Skin epidermis (tissue), 12 donors: ENCODE measurements around the gene PTH1R.

Experiments used
- H3K27ac ChIP-seq, 21 experiments: fragments of 200-600 bp; sonication (generic) in 11 of 21; one replicate each; pipeline ENCODE4 v1.5.0; 2020; ENCODE audit warnings: mild to moderate bottlenecking in 3 of 21, inconsistent platforms in 2 of 21, moderate library complexity in 2 of 21
- H3K4me3 ChIP-seq, 7 experiments: fragments of 200-600 bp; sonication (generic) in 2 of 7; one replicate each; pipeline ENCODE4 v1.5.0; 2020; ENCODE audit warnings: inconsistent platforms in 2 of 7, mild to moderate bottlenecking in 2 of 7, moderate library complexity in 1 of 7

Gene PTH1R

DNA sequence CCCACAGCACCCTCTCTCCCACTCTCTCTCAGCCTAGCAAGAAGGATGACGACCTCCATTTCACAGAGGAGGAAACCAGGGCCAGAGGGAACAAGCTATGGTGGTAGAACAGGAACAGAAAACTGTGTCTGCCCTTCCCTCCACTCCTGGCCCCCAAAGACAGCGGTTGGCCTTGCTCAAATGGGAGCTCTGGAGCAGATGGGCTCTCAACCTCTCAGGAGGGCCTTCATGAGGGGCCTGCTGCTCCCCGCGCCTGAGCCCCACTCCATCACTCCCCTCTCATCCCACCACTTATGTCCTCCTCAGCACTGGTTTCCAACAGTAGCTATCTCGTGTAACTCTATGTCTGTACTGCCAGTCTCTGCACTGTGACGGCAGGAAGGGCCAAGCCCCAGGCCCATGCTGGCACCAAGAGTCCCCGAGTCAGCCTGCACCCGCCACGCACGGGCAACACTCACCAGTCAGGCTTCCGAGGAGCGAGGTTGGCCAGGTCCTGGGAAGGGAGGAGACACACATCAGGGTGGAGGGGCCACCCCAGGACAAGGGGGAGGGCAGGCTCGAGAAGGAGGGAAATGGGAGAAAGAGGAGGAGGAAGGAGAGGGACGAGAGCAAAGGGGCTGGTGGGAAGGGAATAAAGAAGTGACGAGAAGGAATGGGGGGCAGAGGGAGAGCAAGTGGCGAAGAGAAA, 45.5 kb downstream of the PTH1R start:
- Histone ChIP-seq H3K27ac (peak overlapping the region in 2 of 21 experiments; percentile 10 to 71), H3K4me3 (no peak overlapping the region)

DNA sequence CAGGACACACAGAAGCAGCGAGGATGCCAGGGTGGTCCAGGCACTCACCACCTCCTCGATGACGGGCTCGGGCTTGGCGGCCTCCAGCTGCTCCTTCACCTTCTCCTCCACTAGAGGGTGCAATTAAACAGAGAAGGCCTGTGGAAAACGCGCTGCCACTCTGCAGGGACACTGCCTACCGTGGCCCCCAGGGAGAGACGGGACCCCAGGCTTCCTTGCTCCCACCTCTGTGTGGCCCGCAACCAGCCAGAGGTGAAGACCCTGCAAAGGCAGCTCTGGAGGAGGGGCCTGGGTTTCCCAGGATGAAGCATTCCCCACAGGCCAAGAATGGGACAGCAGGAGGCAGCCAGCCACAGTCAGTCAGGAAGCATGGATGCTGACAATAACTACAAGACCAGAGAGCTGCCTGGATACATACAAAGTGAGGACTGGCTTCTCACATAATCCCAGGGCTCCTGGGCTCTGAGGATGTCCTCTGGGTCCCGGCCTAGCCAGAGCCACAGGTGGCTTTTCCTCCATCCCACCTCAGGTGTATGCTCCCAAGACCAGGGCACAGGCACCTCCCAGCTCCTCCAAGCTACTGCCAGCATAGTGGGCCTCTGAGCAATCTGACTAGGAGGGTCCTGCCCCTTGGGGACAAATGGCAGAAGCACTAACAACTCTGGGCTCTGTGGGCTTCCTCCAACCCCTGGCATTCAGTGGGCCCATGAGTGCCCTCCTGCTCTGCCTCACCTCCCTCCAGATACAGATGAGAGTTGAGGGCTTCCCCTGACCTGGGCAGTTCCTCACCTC, 46.2 kb downstream of the PTH1R start:
- Histone ChIP-seq H3K4me3 (no peak overlapping the region), H3K27ac (peak overlapping the region in 6 of 21 experiments; percentile 10 to 71 (median 20))

DNA sequence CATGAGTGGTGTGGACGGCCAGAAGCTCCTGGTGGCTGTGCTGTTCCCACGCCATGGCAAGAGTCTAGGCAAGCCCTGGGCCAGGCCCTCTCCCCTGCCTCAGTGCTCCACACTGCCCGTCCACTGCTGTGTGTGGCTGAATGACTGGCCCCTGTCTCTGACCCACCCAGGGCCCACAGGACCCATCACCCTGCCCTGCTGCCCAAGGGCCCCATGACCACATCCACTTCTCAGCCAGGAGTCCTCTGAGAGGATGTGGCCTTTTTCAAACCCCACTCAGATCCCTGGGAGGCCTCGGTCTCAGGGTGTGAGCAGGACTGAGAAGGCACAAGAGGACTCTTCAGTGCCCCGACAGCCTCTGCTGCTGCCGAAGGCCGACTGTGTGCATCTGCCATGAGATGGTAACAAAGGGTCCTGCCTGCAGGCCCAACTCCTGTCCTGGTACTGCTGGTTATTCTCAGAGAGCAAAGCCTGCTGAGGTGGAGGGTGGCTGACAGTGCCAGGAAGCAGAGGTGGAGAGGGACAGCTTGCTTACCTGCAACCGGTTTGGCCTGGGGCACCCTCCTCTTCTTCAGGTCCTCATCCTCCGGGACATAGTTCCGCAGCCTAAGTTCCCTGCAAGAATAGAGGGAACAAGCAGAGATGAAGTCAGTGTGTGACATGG, 47.5 kb downstream of the PTH1R start:
- peak overlapping the region in 4 of 21 experiments; percentile 16 to 82 (median 75) for H3K27ac ChIP-seq

DNA sequence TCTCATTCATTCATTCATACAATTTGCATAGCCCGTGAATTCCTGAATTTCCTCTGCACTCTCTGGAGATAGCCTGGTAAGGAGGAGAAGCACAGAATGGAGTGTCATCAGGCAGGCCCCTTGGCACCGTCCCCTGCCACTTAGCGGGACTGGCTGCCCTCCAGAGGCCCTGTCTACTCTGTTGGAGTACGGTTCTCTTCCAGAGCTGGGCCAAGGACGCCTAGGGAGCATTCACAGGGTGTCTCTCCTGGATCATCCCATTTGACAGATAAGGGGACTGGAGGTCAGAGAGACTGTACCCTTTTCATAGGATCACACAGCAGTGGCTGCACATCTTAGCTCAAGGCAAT, 48.0 kb downstream of the PTH1R start:
- no peak overlapping the region for H3K4me3 ChIP-seq
- peak overlapping the region in 9 of 21 experiments; percentile 16 to 82 (median 62) for H3K27ac ChIP-seq

More for the DNA sequence above, 47.5 kb downstream of the PTH1R start:
- no peak overlapping the region for H3K4me3 ChIP-seq

DNA sequence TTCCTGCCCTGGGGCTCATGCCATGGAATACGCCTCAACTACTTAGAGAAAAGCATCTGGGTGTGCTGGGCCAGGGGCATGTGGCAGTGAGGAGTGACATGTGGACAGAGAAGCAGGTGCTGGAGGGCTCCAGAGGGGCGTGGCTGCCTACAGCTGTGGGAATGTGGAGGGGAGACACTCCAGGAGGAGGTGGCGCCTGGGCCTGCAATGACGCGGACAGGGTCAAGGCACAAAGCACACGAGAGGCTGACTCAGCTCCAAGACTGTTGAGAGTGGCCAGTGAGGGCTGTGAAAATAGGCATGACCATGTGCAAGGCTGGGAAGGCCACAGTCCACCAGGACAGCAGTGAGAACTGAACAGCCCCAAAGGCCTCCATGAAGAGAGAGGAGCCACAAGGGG, 48.5 kb downstream of the PTH1R start:
- Histone ChIP-seq H3K4me3 (no peak overlapping the region), H3K27ac (peak overlapping the region in 16 of 21 experiments; percentile 6 to 82 (median 52))

DNA sequence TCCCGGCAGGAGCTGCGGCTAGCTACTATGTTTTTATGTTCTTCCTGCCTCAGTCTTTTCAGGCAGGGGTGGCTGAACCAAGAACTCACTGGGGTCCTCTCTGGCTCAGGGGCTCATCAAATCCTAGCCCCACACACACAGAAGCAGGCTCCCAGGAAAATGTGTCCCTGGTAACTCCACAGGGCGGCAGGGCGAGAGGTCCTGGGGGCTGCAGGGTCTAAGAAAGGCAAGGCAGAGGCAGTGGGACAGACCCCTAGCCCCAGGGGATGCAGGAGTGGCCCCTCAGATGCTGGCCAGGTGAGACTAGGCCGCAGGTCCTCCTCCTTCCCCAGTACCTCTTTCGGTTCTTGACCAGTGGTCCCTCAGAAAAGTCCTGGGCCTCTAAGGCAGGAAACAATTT, 48.9 kb downstream of the PTH1R start:
- no peak overlapping the region for H3K4me3 ChIP-seq
- peak overlapping the region in 19 of 21 experiments; percentile 6 to 82 (median 47) for H3K27ac ChIP-seq

DNA sequence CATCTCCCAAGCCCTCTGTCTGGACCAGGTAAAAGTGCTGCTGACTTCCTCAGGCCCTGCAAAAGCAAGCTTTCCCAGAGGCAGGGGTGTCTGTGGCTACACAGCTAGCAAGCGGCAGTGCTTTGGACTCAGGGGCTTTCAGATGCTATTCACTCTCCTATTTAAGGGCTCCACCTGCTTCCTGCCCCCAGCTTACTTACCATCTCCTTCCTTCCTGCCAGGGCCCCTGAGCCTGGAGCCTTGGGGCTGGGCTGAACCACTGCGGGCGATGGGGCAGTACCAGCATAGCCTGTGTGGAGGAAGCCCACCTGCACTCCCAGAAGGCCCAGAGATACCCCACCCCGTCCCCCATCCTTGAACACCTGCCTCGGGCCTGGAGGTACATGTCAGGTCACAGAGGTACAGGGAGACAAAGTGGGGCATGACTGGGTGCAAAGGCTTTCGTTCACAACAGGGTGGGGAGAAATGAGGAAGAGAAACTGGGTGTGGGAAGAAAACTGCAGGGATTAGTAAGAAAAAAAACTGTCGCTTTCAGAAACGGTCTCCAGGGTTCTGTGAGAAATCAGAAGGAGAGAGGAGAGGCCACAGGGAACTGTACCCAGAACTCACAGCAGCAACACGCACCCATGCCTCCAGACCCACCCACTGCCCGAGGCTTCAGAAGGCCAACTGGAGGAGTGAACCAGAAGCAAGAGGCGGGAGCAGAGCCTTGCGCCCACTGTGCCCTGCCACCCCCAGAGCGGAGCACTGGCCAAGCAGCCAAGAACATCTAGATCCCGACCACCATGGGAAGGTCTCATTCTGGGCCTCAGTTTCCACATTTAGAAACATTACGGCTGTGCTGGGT, 49.6 kb downstream of the PTH1R start:
- H3K4me3 ChIP-seq = no peak overlapping the region
- H3K27ac ChIP-seq = peak overlapping the region in 18 of 21 experiments; percentile 6 to 82 (median 48)

DNA sequence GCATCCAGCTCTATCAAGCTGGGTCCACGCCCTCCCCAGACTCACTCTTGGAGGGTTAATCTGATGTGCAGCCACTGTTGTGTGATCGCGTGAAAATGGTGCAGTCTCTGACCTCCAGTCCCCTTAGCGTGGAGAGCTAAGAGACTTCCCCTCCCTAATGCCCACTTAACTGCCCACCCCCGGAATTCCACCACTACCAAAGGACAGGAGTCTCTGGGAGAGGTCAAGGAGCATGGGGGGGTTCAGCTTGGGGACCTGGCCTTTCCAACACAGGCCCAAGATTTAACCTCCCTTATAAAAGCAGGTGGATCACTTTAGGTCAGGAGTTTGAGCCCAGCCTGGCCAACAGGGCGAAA, 50.2 kb downstream of the PTH1R start:
- H3K27ac ChIP-seq = peak overlapping the region in 12 of 21 experiments; percentile 36 to 82 (median 61)
- H3K4me3 ChIP-seq = no peak overlapping the region

DNA sequence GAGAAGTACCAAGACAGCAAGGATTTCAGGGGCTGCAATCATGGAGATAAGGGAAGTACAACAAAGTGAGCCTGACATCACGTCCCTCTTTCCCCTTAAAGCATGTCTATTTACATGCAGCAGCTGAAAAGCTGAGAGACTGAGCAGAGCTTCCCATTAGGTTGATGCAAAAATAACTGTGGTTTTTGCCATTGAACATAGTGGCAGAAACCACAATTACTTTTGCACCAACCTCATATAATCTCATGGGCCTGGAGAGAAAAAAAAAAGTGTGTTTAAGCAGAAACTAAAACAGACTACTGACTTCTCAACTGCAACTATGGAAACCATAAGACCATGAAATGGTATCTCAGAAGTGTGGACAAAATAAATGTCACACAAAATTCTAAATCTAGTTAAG, 50.8 kb downstream of the PTH1R start:
- H3K4me3 ChIP-seq = no peak overlapping the region
- H3K27ac ChIP-seq = peak overlapping the region in 4 of 21 experiments; percentile 54 to 82 (median 74)

DNA sequence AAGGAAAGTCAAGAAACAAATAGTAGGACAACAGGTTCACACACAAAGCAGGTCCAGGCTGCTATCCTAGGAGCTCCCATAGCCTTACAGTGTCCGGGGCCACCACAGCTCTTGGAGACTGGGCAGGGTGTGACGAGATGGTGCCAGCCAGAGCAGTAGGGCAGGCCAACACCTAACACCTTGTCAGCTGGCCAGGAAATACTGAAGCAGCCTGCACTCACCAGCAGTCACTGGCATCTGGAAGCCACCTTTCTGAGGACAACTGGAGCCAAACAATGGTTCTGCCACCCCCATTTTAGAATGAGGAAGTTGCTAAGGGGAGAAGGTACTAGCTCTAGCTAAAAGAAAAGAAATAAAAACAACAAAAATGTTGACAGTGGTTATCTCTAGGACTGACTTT, 51.8 kb downstream of the PTH1R start:
- Histone ChIP-seq H3K4me3 (no peak overlapping the region), H3K27ac (peak overlapping the region in 11 of 21 experiments; percentile 0 to 79 (median 42))

DNA sequence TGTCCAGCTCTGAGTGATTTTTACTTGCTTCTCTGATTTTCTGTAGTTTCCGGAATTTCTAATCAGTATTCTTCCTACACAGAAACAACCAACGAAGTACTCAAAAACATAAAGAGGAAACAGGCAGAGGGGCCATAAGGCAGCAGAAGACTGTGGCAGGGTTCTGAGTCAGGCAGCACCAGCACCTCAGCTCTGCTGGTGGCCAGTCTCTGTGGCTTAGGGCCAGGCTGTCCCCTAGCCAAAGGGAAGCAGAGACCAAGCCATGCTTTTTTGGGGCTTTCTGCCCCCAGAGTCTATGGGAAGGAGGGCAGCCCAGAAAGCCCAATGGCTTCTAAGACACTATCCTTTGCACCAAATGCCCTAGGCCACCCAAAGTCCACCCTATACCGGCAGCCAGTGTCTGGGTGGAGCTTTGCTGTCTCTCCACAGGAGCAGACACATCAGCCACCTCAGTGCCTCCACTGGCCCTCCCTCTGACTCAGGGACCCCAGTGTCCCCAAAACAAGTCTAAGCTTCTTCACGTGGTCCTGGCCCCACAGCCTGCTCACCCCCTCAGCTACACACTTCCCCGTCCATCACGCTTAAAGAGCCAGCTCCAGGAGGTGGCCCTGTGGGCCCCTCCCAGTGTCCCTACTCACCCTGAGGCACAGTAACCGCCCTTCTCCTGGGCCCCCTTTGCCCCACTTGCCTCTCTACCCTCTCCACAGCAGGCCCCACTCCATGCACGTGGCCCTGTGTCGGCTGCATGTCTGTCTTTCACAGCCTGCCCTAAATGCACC, 52.8 kb downstream of the PTH1R start:
- Histone ChIP-seq H3K27ac (peak overlapping the region in 20 of 21 experiments; percentile 31 to 89 (median 62)), H3K4me3 (no peak overlapping the region)

DNA sequence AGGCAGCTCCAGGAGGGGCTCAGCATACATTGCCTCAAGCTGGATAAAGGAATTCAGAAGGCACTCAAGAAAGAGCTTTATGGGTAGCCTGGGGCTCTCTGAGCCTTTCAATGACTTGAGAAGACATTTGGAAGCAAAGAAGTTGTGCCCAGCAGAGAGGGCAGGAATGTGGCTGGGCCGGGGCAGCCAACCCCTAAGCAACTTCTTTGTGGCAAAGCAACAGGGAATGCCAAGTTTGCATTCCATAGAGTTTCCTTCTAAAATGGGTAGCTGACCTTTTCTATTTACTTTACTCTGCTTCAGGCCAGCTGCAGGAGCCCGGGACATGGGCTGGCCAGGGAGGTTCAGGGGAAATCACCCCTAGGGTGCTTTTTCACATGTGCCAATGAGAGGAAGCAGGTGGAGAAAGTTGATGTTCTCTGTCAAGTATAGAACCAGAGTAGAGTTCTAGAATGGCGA, 53.5 kb downstream of the PTH1R start:
- Histone ChIP-seq H3K4me3 (no peak overlapping the region), H3K27ac (peak overlapping the region in 18 of 21 experiments; percentile 38 to 89 (median 66))

DNA sequence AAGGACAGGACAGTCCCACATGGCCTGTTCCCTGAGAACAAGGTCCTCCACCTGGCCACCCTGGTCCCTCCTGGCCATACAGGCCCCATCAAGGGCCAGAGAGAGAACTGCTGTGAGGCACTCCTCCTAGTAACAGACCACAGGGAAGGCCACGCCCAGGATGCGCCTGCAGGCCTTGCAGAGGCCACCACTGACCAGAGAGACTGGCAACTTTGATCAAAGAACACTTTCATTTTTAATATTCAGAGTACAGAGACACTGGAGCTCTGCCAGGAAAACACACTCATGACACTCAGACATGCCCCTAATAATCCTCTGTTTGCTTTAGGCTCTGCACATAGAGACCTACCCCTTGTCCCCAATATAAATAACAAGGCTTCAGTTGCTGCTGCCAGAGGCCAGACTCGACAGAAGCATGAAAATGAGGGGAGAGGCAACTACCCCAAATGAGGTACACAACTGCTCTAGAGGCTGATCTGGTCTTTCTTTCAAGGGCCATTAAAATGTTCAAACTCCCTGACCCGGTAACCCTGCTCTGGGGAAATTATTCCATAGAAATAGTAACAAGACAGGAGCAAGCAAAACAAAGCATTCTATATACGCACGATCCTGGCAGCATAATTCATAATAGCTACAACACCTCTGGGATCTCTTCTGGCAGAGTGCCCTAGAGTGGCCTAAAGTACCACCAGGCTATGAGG, 54.3 kb downstream of the PTH1R start:
- Histone ChIP-seq H3K27ac (peak overlapping the region in 17 of 21 experiments; percentile 38 to 89 (median 68)), H3K4me3 (no peak overlapping the region)

DNA sequence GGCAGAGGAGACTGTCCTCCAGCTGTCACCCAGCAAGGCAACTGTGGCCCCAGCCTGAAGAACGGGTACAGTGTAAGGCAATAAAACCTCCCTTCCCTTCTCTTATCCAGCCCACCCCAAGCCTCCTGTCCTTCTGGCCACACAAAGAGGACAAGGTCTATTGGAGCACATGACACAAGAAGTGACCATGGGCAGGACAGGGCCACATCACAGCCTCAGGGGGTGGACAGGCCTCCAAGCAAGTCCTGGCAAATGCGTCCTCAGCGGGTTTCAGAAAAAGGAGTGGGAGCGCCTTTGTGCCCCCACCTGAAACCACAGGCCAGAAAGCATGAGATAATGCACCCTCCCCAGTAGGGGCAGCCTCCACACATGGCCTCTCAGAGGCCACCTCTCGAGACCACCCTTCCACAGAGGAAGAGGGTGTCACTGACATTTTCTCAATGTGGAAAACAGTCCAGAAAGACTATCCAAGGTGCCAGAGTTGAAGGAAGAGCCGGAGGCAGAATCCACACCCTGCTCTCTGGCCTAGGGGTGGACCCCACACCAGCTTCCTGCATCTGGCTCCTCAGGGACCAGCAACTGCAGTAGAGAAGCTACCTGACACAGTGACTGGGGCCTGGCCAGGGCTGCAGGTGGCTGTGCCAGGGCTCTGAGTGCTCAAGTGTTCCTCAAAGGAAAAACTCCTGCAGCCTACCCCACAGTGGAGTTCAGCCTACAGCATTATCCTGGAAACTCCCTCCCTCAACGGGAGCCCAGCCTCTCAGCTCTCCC, 55.1 kb downstream of the PTH1R start:
- Histone ChIP-seq H3K4me3 (no peak overlapping the region), H3K27ac (peak overlapping the region in 18 of 21 experiments; percentile 2 to 89 (median 68))

DNA sequence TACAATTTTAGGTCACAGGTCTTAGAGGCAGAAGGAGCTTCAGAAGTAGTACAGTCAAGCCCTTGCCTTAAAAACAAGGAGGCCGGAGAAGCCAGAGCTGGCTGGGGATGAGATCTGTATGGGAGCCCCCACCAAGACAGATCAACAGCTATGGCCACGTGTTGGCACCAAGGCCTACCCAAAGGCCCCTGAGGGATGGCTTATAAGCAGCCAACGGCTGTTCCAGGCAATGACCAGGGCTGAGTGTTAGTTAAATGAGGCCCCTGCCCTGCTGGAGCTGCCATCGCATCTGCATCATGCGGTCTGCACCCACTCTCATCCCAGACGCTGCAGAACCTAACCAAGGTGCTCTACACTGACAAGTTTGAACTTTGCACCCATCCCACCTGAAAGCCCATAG, 55.7 kb downstream of the PTH1R start:
- no peak overlapping the region for H3K4me3 ChIP-seq
- H3K27ac ChIP-seq = peak overlapping the region in 18 of 21 experiments; percentile 2 to 89 (median 68)

DNA sequence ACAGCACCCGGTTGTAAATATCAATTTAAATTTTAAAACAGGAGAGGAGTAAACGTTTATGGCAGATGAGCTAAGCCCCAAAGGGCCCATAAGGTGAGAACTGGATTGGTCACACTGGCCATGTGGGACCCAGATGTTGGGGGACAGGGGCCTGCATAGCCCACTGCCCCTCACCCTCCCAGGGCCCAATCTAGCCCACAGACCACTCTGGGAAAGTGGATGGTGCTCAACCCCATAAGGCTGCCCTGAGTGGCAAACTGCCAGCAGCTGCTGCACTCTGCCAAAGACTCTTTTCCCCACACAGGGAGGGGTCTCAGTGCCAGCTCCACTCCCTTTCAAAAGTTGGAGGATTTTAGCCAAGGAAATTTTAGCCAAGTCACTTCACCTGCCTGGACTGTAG, 56.6 kb downstream of the PTH1R start:
- no peak overlapping the region for H3K4me3 ChIP-seq
- peak overlapping the region in 20 of 21 experiments; percentile 0 to 89 (median 78) for H3K27ac ChIP-seq

DNA sequence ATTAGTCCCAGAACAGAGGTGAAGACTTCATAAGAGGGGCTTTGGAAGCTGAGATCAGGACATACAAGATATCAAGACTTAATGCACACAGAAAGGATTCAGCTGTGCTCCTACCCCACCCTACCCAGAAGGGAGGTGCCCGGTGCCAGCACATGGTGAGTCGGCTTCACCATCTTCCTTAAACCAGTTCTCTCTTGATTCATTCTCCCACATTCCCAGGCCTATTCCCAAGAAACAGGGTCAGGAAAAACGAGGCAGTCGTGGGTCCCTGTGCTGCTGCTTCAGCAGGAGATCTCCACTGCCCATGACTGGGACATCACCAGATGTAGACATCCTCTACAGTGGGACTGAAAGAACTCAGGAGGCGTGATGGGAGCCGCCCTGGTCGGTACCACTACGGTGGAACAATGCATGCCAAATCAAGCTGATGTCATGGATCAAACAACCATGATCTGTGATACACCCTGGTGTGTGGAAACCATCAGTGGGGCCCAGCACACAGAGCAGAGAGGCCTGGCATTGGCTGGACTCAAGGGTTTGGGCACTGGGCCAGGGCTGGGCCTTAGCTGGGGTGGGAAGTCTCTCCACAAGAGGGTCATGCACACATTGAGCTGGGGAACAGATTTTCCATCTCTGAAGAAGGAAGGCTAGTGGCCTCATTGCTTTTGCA, 57.1 kb downstream of the PTH1R start:
- H3K4me3 ChIP-seq = no peak overlapping the region

More for the DNA sequence above, 57.1 kb downstream of the PTH1R start:
- peak overlapping the region in 20 of 21 experiments; percentile 0 to 89 (median 78) for H3K27ac ChIP-seq
